HL-60 (cell line): ENCODE data around the gene MRPS10.

Experiments
- GABPA ChIP-seq: IDR thresholded peaks from 2 replicates; pipeline ENCODE4 v1.6.1; 2012; ENCODE audit warnings: low read depth
- POLR2AphosphoS5 ChIP-seq: IDR thresholded peaks from 2 replicates; pipeline ENCODE4 v1.6.1; 2012; ENCODE audit warnings: low read depth
- SPI1 ChIP-seq: IDR thresholded peaks from 2 replicates; pipeline ENCODE4 v1.6.1; 2012; ENCODE audit warnings: low read depth, mild to moderate bottlenecking, borderline replicate concordance
- TF ChIP-seq, protein P1 (sequence below): IDR thresholded peaks from 2 replicates; pipeline ENCODE4 v1.6.1; 2012; ENCODE audit warnings: low read depth; ENCODE audit not compliant: insufficient replicate concordance
- TF ChIP-seq, protein P2 (sequence below): IDR thresholded peaks from one replicate; pipeline ENCODE4 v1.5.1; 2011; ENCODE audit warnings: low read length, control low read depth, inconsistent platforms; ENCODE audit not compliant: insufficient read depth

DNA sequence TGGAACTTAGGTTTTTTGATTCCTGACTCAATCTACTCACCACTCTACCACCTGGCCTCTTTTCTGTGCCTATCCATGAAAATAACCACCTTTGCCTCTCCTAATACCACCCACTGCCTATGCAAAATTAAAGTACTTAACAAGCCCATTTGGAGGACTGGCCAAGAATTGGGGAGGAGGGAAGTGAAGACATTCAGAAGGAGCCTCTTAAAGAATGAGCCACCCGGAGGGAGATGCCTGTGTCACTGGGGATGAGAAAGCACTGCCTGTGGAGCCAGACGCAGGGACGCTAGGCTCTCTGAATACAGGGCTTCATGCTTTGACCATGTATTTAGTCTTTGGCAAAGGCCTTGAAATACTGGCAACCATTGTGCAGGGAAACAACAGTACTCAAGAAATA is 40.0 kb upstream of the MRPS10 start:
- TF ChIP-seq, protein P1, sequence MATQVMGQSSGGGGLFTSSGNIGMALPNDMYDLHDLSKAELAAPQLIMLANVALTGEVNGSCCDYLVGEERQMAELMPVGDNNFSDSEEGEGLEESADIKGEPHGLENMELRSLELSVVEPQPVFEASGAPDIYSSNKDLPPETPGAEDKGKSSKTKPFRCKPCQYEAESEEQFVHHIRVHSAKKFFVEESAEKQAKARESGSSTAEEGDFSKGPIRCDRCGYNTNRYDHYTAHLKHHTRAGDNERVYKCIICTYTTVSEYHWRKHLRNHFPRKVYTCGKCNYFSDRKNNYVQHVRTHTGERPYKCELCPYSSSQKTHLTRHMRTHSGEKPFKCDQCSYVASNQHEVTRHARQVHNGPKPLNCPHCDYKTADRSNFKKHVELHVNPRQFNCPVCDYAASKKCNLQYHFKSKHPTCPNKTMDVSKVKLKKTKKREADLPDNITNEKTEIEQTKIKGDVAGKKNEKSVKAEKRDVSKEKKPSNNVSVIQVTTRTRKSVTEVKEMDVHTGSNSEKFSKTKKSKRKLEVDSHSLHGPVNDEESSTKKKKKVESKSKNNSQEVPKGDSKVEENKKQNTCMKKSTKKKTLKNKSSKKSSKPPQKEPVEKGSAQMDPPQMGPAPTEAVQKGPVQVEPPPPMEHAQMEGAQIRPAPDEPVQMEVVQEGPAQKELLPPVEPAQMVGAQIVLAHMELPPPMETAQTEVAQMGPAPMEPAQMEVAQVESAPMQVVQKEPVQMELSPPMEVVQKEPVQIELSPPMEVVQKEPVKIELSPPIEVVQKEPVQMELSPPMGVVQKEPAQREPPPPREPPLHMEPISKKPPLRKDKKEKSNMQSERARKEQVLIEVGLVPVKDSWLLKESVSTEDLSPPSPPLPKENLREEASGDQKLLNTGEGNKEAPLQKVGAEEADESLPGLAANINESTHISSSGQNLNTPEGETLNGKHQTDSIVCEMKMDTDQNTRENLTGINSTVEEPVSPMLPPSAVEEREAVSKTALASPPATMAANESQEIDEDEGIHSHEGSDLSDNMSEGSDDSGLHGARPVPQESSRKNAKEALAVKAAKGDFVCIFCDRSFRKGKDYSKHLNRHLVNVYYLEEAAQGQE: no peak
- TF ChIP-seq, protein P2, sequence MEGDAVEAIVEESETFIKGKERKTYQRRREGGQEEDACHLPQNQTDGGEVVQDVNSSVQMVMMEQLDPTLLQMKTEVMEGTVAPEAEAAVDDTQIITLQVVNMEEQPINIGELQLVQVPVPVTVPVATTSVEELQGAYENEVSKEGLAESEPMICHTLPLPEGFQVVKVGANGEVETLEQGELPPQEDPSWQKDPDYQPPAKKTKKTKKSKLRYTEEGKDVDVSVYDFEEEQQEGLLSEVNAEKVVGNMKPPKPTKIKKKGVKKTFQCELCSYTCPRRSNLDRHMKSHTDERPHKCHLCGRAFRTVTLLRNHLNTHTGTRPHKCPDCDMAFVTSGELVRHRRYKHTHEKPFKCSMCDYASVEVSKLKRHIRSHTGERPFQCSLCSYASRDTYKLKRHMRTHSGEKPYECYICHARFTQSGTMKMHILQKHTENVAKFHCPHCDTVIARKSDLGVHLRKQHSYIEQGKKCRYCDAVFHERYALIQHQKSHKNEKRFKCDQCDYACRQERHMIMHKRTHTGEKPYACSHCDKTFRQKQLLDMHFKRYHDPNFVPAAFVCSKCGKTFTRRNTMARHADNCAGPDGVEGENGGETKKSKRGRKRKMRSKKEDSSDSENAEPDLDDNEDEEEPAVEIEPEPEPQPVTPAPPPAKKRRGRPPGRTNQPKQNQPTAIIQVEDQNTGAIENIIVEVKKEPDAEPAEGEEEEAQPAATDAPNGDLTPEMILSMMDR: no peak
- TF ChIP-seq GABPA: no peak
- no peak for TF ChIP-seq POLR2AphosphoS5
- no peak for TF ChIP-seq SPI1
